ENCODE data around the gene SLCO3A1. TPM values are rescaled to one million over a fixed set of nuclear protein-coding genes. Genes with fewer than 3 reads are reported as not detected.

The SLCO3A1 gene
- total RNA-seq, 1 donor from 2014 or later = 6.3 TPM

- Mint-ChIP-seq H3K9me3 (no peaks in the 10 kb centered on the region), H3K4me3 (no peak overlapping the region)
- TF ChIP-seq CTCF (conservative IDR thresholded peaks at IDR 0.05) = no peak
Measured at GRCh38 chr15:91885714-91886270, 32.3 kb downstream of the SLCO3A1 start.

GRCh38 chr15:91886878-91887277, 33.4 kb downstream of the SLCO3A1 start:
- no peak overlapping the region for H3K4me3 Mint-ChIP-seq
- no peaks in the 10 kb centered on the region for H3K36me3 Mint-ChIP-seq (ENCODE audit: low read depth)
- no peak overlapping the region for H3K27ac Mint-ChIP-seq (ENCODE audit: unreplicated experiment)

More at GRCh38 chr15:91885714-91886270, 32.3 kb downstream of the SLCO3A1 start:
- Mint-ChIP-seq H3K36me3 (ENCODE audit: low read depth) (no peaks in the 10 kb centered on the region), H3K27me3 (ENCODE audit: low read depth) (no peaks in the 10 kb centered on the region), H3K27ac (ENCODE audit: unreplicated experiment) (no peak overlapping the region), H3K4me1 (peaks cover 29% of the 10 kb centered on the region)
- DNase-seq (ENCODE audit: low read depth, low spot score) = no peak

GRCh38 chr15:91887321-91887720, 33.8 kb downstream of the SLCO3A1 start:
- no peak for TF ChIP-seq CTCF (conservative IDR thresholded peaks at IDR 0.05)
- no peak for DNase-seq (ENCODE audit: low read depth, low spot score)
- Mint-ChIP-seq H3K27ac (ENCODE audit: unreplicated experiment) (no peak overlapping the region), H3K9me3 (no peaks in the 10 kb centered on the region), H3K27me3 (ENCODE audit: low read depth) (no peaks in the 10 kb centered on the region), H3K4me3 (no peak overlapping the region), H3K4me1 (peaks cover 22% of the 10 kb centered on the region), H3K36me3 (ENCODE audit: low read depth) (no peaks in the 10 kb centered on the region)

More at GRCh38 chr15:91886878-91887277, 33.4 kb downstream of the SLCO3A1 start:
- Mint-ChIP-seq H3K9me3 (no peaks in the 10 kb centered on the region), H3K27me3 (ENCODE audit: low read depth) (no peaks in the 10 kb centered on the region), H3K4me1 (peaks cover 25% of the 10 kb centered on the region)
- no peak for TF ChIP-seq CTCF (conservative IDR thresholded peaks at IDR 0.05)
- no peak for DNase-seq (ENCODE audit: low read depth, low spot score)

- Mint-ChIP-seq H3K36me3 (ENCODE audit: low read depth) (no peaks in the 10 kb centered on the region), H3K27ac (ENCODE audit: unreplicated experiment) (no peak overlapping the region), H3K9me3 (no peaks in the 10 kb centered on the region), H3K4me1 (peaks cover 22% of the 10 kb centered on the region), H3K27me3 (ENCODE audit: low read depth) (no peaks in the 10 kb centered on the region), H3K4me3 (no peak overlapping the region)
- no peak for DNase-seq (ENCODE audit: low read depth, low spot score)
- no peak for TF ChIP-seq CTCF (conservative IDR thresholded peaks at IDR 0.05)
Measured at GRCh38 chr15:91887921-91888373, 34.4 kb downstream of the SLCO3A1 start.

GRCh38 chr15:91889111-91889815, 35.8 kb downstream of the SLCO3A1 start:
- H3K4me3 Mint-ChIP-seq = no peak overlapping the region
- no peak overlapping the region for H3K27ac Mint-ChIP-seq (ENCODE audit: unreplicated experiment)
- TF ChIP-seq CTCF (conservative IDR thresholded peaks at IDR 0.05) = no peak
- no peak for DNase-seq (ENCODE audit: low read depth, low spot score)
- H3K27me3 Mint-ChIP-seq (ENCODE audit: low read depth) = no peaks in the 10 kb centered on the region
- H3K36me3 Mint-ChIP-seq (ENCODE audit: low read depth) = no peaks in the 10 kb centered on the region
- H3K4me1 Mint-ChIP-seq = peaks cover 22% of the 10 kb centered on the region
- H3K9me3 Mint-ChIP-seq = peaks cover 5% of the 10 kb centered on the region
